Parathyroid adenoma (tissue), 2 donors: ENCODE data around the gene CHAC2.

Experiments used
- H2AFZ ChIP-seq: fragments of 300-600 bp; sonication (generic); one replicate; pipeline ENCODE4 v1.7.0; 2017; ENCODE audit warnings: antibody characterized with exemption, mild to moderate bottlenecking
- H3K27ac ChIP-seq: fragments of 300-600 bp; sonication (generic); one replicate; pipeline ENCODE4 v1.7.0; 2017
- H3K27me3 ChIP-seq: fragments of 300-600 bp; sonication (generic); one replicate; pipeline ENCODE4 v1.7.0; 2017; ENCODE audit warnings: low read length; ENCODE audit not compliant: control insufficient read depth, insufficient read depth
- H3K36me3 ChIP-seq: fragments of 300-600 bp; sonication (generic); one replicate; pipeline ENCODE4 v1.7.0; 2017; ENCODE audit warnings: low read length; ENCODE audit not compliant: control insufficient read depth, insufficient read depth
- H3K4me1 ChIP-seq: fragments of 300-600 bp; sonication (generic); one replicate; pipeline ENCODE4 v1.7.0; 2017; ENCODE audit warnings: control low read depth
- H3K4me2 ChIP-seq: fragments of 300-600 bp; sonication (generic); one replicate; pipeline ENCODE4 v1.7.0; 2017; ENCODE audit warnings: low read length
- H3K4me3 ChIP-seq: fragments of 300-600 bp; sonication (generic); one replicate; pipeline ENCODE4 v1.7.0; 2017; ENCODE audit warnings: low read depth, low read length
- H3K79me2 ChIP-seq: fragments of 300-600 bp; sonication (generic); one replicate; pipeline ENCODE4 v1.7.0; 2017; ENCODE audit warnings: control low read depth
- H3K9ac ChIP-seq: fragments of 300-600 bp; sonication (generic); one replicate; pipeline ENCODE4 v1.7.0; 2017; ENCODE audit warnings: mild to moderate bottlenecking
- H3K9me3 ChIP-seq: fragments of 300-600 bp; sonication (generic); one replicate; pipeline ENCODE4 v1.7.0; 2017; ENCODE audit warnings: low read length; ENCODE audit not compliant: control insufficient read depth
- CTCF ChIP-seq: fragments of 300-600 bp; sonication (generic); IDR thresholded peaks from one replicate; pipeline ENCODE4 v1.7.0; 2017; ENCODE audit warnings: antibody characterized with exemption, mild to moderate bottlenecking
- donor health status: primary hyperparathyroidism.

Gene CHAC2

DNA sequence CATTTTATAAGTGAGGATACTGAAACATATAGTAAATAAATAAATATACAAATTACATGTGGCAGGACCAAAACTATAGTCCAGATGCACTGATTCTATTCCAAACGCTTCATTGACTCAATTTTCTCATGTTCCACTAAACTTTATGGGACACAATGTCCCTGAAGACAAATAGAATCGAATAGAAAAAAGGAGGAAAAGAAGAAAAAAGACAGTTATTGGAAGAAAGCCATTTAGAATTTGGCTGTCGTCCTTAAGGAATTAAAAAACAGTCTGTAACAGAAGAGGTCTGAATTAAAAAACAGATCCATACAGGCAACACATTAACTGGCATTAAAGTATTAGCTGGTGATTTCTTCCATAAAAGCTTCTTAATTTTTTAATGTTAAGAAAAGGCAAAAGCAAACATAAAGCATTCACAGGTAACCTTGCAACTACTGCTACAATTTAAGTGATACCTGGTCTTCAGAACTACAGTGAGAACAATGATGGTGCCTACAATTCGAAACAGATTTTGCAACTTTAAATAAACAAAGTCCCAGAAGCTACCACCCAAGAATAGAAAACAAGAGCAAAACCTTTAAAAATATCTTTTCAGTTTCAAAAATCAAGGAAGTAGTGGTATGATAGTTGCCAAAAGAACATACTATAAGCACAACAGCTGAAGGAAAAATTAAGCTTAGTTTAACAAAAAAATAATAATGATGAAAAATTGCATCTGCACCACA, 17.4 kb upstream of the CHAC2 start:
- Histone ChIP-seq H3K27ac (no peak overlapping the region), H3K4me3 (no peak overlapping the region), H3K4me2 (no peak overlapping the region), H3K27me3 (no peaks in the 10 kb centered on the region), H2AFZ (no peak overlapping the region), H3K4me1 (no peaks in the 10 kb centered on the region), H3K9ac (no peak overlapping the region), H3K36me3 (no peaks in the 10 kb centered on the region), H3K9me3 (no peaks in the 10 kb centered on the region), H3K79me2 (no peaks in the 10 kb centered on the region)
- TF ChIP-seq CTCF = no peak

GRCh38 chr2:53751728-53752127, 15.9 kb upstream of the CHAC2 start:
- Histone ChIP-seq H3K4me1 (no peaks in the 10 kb centered on the region), H3K4me2 (no peak overlapping the region), H3K4me3 (no peak overlapping the region), H3K9me3 (no peaks in the 10 kb centered on the region), H3K36me3 (no peaks in the 10 kb centered on the region), H3K27me3 (no peaks in the 10 kb centered on the region), H3K27ac (no peak overlapping the region), H2AFZ (no peak overlapping the region), H3K9ac (no peak overlapping the region), H3K79me2 (no peaks in the 10 kb centered on the region)
- no peak for TF ChIP-seq CTCF

DNA sequence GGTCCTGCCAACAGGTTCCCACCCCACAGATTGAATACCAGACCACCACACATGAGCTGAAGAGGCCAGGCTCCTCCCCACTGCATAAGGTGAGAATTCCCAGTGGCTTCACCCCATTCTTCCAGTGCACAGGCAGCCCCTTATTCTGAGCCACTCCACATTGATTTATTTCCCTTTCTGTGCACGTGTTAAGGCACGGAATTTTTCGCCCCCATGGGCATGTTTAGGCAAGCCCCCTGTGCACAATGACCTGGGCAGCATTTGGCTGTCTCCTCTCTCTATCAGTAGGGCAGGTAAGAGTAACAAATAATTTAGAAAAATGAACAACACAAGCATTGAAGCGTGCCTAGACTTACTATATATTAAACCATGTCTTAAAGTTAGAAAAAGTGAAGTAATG, 15.2 kb upstream of the CHAC2 start:
- Histone ChIP-seq H3K4me1 (no peaks in the 10 kb centered on the region), H3K27me3 (no peaks in the 10 kb centered on the region), H3K79me2 (no peaks in the 10 kb centered on the region), H3K9ac (no peak overlapping the region), H3K9me3 (no peaks in the 10 kb centered on the region), H3K4me3 (no peak overlapping the region), H3K36me3 (no peaks in the 10 kb centered on the region), H3K27ac (no peak overlapping the region), H2AFZ (no peak overlapping the region), H3K4me2 (no peak overlapping the region)
- no peak for TF ChIP-seq CTCF

GRCh38 chr2:53753041-53753440, 14.6 kb upstream of the CHAC2 start:
- Histone ChIP-seq H3K9ac (no peak overlapping the region), H3K79me2 (no peaks in the 10 kb centered on the region), H3K9me3 (no peaks in the 10 kb centered on the region), H3K4me3 (no peak overlapping the region), H3K4me1 (no peaks in the 10 kb centered on the region), H3K4me2 (no peak overlapping the region), H3K27ac (no peak overlapping the region), H2AFZ (no peak overlapping the region), H3K27me3 (no peaks in the 10 kb centered on the region), H3K36me3 (no peaks in the 10 kb centered on the region)
- no peak for TF ChIP-seq CTCF

GRCh38 chr2:53755121-53755520, 12.5 kb upstream of the CHAC2 start:
- TF ChIP-seq CTCF = no peak
- H3K9ac ChIP-seq = no peak overlapping the region
- H3K9me3 ChIP-seq = no peaks in the 10 kb centered on the region
- H3K4me2 ChIP-seq = no peak overlapping the region
- H3K4me3 ChIP-seq = no peak overlapping the region
- no peaks in the 10 kb centered on the region for H3K79me2 ChIP-seq
- H3K36me3 ChIP-seq = no peaks in the 10 kb centered on the region
- no peak overlapping the region for H2AFZ ChIP-seq
- no peaks in the 10 kb centered on the region for H3K4me1 ChIP-seq
- H3K27me3 ChIP-seq = no peaks in the 10 kb centered on the region
- H3K27ac ChIP-seq = no peak overlapping the region
